K562 (cell line): ENCODE data around the gene ARL8A. TPM values are rescaled to one million over a fixed set of nuclear protein-coding genes. Genes with fewer than 3 reads are reported as not detected.

Experiments used
- ATAC-seq: fragments of 200-7000 bp; cut with Tn5 transposase; 3 replicates; pipeline ENCODE4 v1.9.1; 2020; ENCODE audit warnings: moderate library complexity
- BruUV-seq: library from RNA; stranded (reverse); fragments of 400-500 nt; replicated peaks from 2 replicates; lab custom pipeline; 2021; lab: Mats Ljungman, UMichigan
- CTCF ChIA-PET: fragments of 300-600 bp; formaldehyde crosslinking; extraction: SDS; loops from one replicate; lab custom pipeline; 2021; ENCODE audit warnings: low intra/inter-chr PET ratio; lab: Yijun Ruan, JAX
- POLR2A ChIA-PET: fragments of 300-600, 350-650 bp; sonication (Branson Sonifier 250); formaldehyde crosslinking; extraction: SDS; loops from one replicate; lab custom pipeline; 2021; ENCODE audit warnings: antibody characterized with exemption, inconsistent platforms; lab: Yijun Ruan, JAX
- DNase-seq, 4 experiments: peaks; one replicate each; pipeline versions ENCODE4 v3.0.0 to v3.0.0-alpha.2; 2011 to 2018; ENCODE audit warnings: low spot score in 3 of 4, mixed read lengths in 3 of 4; ENCODE audit errors: extremely low read depth in 1 of 4
- FAIRE-seq: peaks from 2 replicates; lab custom pipeline; 2011; peaks lifted over from hg19 to GRCh38; lab: Jason Lieb, UNC
- H2AFZ ChIP-seq: 2 replicates; pipeline ENCODE4 v1.6.0; 2011; ENCODE audit warnings: low read depth, low read length, control low read depth, inconsistent platforms
- H3K27ac ChIP-seq: fragments of 200-600 bp; 3 replicates; pipeline ENCODE4 v1.8.0; 2011; ENCODE audit warnings: low read depth, mild to moderate bottlenecking, control low read depth, inconsistent platforms, low read length, moderate library complexity, mixed read lengths; ENCODE audit errors: extremely low read depth
- H3K27me3 ChIP-seq, 2 experiments: fragments of 300-600 bp in 1 of 2; 2 replicates in 1 of 2; 3 replicates in 1 of 2; pipeline versions ENCODE4 v1.6.0 to v1.8.0; 2011; ENCODE audit warnings: inconsistent platforms in 2 of 2, low read length in 2 of 2, mild to moderate bottlenecking in 1 of 2, mixed read lengths in 1 of 2, moderate library complexity in 1 of 2; ENCODE audit not compliant: control insufficient read depth in 2 of 2, insufficient read depth in 2 of 2
- H3K36me3 ChIP-seq: fragments of 300-600 bp; 3 replicates; pipeline ENCODE4 v1.8.0; 2011; ENCODE audit warnings: mild to moderate bottlenecking, low read length, inconsistent platforms; ENCODE audit not compliant: control insufficient read depth, insufficient read depth
- H3K4me1 ChIP-seq, 2 experiments: fragments of 200-600 bp in 1 of 2; replicated peaks in 1 of 2; 2 replicates in 1 of 2; 3 replicates in 1 of 2; pipeline versions ENCODE4 v1.5.1 to v1.8.0; 2011; ENCODE audit warnings: inconsistent platforms in 2 of 2, low read length in 2 of 2, mild to moderate bottlenecking in 1 of 2, mixed read lengths in 1 of 2, moderate library complexity in 1 of 2; ENCODE audit not compliant: control insufficient read depth in 2 of 2, insufficient read depth in 2 of 2
- H3K4me2 ChIP-seq: 2 replicates; pipeline ENCODE4 v1.6.1; 2011; ENCODE audit warnings: low read length, control low read depth, inconsistent platforms, mixed read lengths; ENCODE audit not compliant: insufficient read depth
- H3K4me3 ChIP-seq: fragments of 200-600 bp; sonication (generic), shearing (Covaris generic); 2 replicates; pipeline ENCODE4 v1.5.1; 2016; ENCODE audit warnings: control low read depth, inconsistent platforms
- H3K79me2 ChIP-seq: fragments of 200-600 bp; 3 replicates; pipeline ENCODE4 v1.8.0; 2011; ENCODE audit warnings: low read length, inconsistent platforms; ENCODE audit not compliant: control insufficient read depth, insufficient read depth
- H3K9ac ChIP-seq, 2 experiments: 2 replicates each; pipeline versions ENCODE4 v1.6.0 to v1.6.1; 2011; ENCODE audit warnings: low read depth in 2 of 2, low read length in 2 of 2, control low read depth in 1 of 2, inconsistent platforms in 1 of 2, mild to moderate bottlenecking in 1 of 2, mixed read lengths in 1 of 2; ENCODE audit not compliant: insufficient read depth in 1 of 2
- H3K9me1 ChIP-seq: one replicate; pipeline ENCODE4 v1.6.0; 2011; ENCODE audit warnings: inconsistent platforms, mild to moderate bottlenecking, low read length, moderate library complexity; ENCODE audit not compliant: control insufficient read depth, insufficient read depth
- H3K9me3 ChIP-seq: replicated peaks from 2 replicates; pipeline ENCODE4 v1.5.1; 2011; ENCODE audit warnings: low read depth, low read length, inconsistent platforms; ENCODE audit not compliant: control insufficient read depth, insufficient read depth
- H4K20me1 ChIP-seq: replicated peaks from 2 replicates; pipeline ENCODE4 v1.6.1; 2011; ENCODE audit warnings: low read length, inconsistent platforms, mixed read lengths; ENCODE audit not compliant: control insufficient read depth, insufficient read depth
- CTCF ChIP-seq, 3 experiments: IDR thresholded peaks in 2 of 3; conservative IDR thresholded peaks in 1 of 3; 2 replicates each; pipeline ENCODE4 v1.5.1; 2011 to 2012; ENCODE audit warnings: low read length in 3 of 3, mild to moderate bottlenecking in 3 of 3, control low read depth in 2 of 3, improper control_type of control experiment in 1 of 3, inconsistent platforms in 1 of 3, low read depth in 1 of 3, mixed read lengths in 1 of 3, moderate library complexity in 1 of 3; ENCODE audit not compliant: insufficient read depth in 2 of 3
- MYNN ChIP-seq, 2 experiments: sonication (generic); formaldehyde crosslinking in 1 of 2; IDR thresholded peaks; 2 replicates each; pipeline versions ENCODE4 v1.5.0 to v1.6.1; 2016 to 2020; ENCODE audit warnings: antibody characterized with exemption in 1 of 2, missing genetic modification reagents in 1 of 2
- NR3C1 ChIP-seq: sonication (generic); formaldehyde crosslinking; IDR thresholded peaks from 2 replicates; pipeline ENCODE4 v1.8.1; 2022; ENCODE audit warnings: missing genetic modification reagents
- POLR2A ChIP-seq: fragments of 450-650 bp; conservative IDR thresholded peaks from 2 replicates; pipeline ENCODE4 v1.6.1; 2016
- RB1 ChIP-seq: fragments of 450-650 bp; IDR thresholded peaks from 2 replicates; pipeline ENCODE4 v1.6.1; 2017; ENCODE audit warnings: low read depth, mild to moderate bottlenecking
- STAG1 ChIP-seq: sonication (generic); formaldehyde crosslinking; IDR thresholded peaks from 2 replicates; pipeline ENCODE4 v1.5.0; 2020; ENCODE audit warnings: missing genetic modification reagents, borderline replicate concordance
- TAF15 ChIP-seq: fragments of 200-400 bp; formaldehyde crosslinking; IDR thresholded peaks from 2 replicates; pipeline ENCODE4 v1.6.1; 2017; ENCODE audit warnings: mild to moderate bottlenecking, low read depth, low read length, moderate library complexity
- TEAD4 ChIP-seq, 2 experiments: sonication (generic) in 1 of 2; formaldehyde crosslinking in 1 of 2; IDR thresholded peaks; 2 replicates each; pipeline versions ENCODE4 v1.6.1 to v1.8.0; 2012 to 2022; ENCODE audit warnings: borderline replicate concordance in 1 of 2, inconsistent platforms in 1 of 2, low read length in 1 of 2, mild to moderate bottlenecking in 1 of 2, missing genetic modification reagents in 1 of 2
- TRIM25 ChIP-seq: fragments of 450-650 bp; IDR thresholded peaks from 2 replicates; pipeline ENCODE4 v1.7.0; 2016; ENCODE audit warnings: borderline replicate concordance
- ZNF639 ChIP-seq, 2 experiments: fragments of 200-800 bp in 1 of 2; sonication (Bioruptor generic) in 1 of 2; sonication (generic) in 1 of 2; formaldehyde crosslinking in 1 of 2; IDR thresholded peaks in 1 of 2; conservative IDR thresholded peaks in 1 of 2; 2 replicates each; pipeline versions ENCODE4 v1.5.0 to v1.6.1; 2016 to 2020; ENCODE audit warnings: missing compliant biosample characterization in 1 of 2, missing genetic modification characterization in 1 of 2, missing genetic modification reagents in 1 of 2
- WGBS: fragments of 100-300 bp; shearing (Covaris generic); methylation state at CpG from one replicate; pipeline ENCODE4 v1.1.6; 2016; ENCODE audit warnings: low coverage, mixed read lengths; ENCODE audit not compliant: insufficient coverage; ENCODE audit errors: missing lambda C conversion rate; 5-methylcytosine and 5-hydroxymethylcytosine counted together
- in situ Hi-C: fragments of 300-500 bp; cut with MboI; formaldehyde crosslinking; loops from 4 replicates; pipeline ENCODE4 v1.15.0; 2018; ENCODE audit warnings: inconsistent platforms, mixed read lengths
- intact Hi-C: fragments of 100-400 bp; cut with micrococcal nuclease; formaldehyde crosslinking; loops from 2 replicates; pipeline ENCODE4 v1.14.2; 2022
- polyA plus RNA-seq, 8 experiments: library from polyadenylated mRNA; depleted of rRNA in 4 of 8; stranded (reverse) in 5 of 8; unstranded in 3 of 8; fragments of >200 nt; fragmentation: Nextera tagmentation in 2 of 8; fragmentation: Illumina TruSeq in 1 of 8; extraction: Ambion mirVana in 2 of 8; extraction: Trizol in 1 of 8; gene quantifications; 2 replicates each; pipeline versions ENCODE4 v1.2.1 to v1.2.3, GENCODE V29; 2011 to 2014; ENCODE audit warnings: inconsistent platforms in 1 of 8, missing spikeins in 1 of 8
- total RNA-seq, 7 experiments: library from RNA; depleted of rRNA in 6 of 7; stranded (reverse); fragments of >200 nt in 6 of 7; fragmentation: Illumina TruSeq in 2 of 7; extraction: Trizol in 2 of 7; gene quantifications; 2 replicates each; pipeline versions ENCODE4 v1.2.1 to v1.2.3, GENCODE V29; 2011 to 2021; ENCODE audit warnings: low replicate concordance in 1 of 7

Gene ARL8A
- total and polyA plus RNA-seq, 9 of the 15 experiments (the other 6 are each of a cell fraction or from before 2014, with no cell fraction given), result 0.17 to 27.3 (median 15.6) TPM

- no peak overlapping the region for H3K4me2 ChIP-seq
- FAIRE-seq, result peak; percentile 88
- POLR2A ChIA-PET, result interaction anchor here (0.6 to 1.6 kb wide), 5 partner anchors 10 to 531 kb away, joined by 3 to 5 read pairs (median 4); no protein-coding TSS in a partner anchor
- no peak for TF ChIP-seq POLR2A
- TF ChIP-seq TRIM25, result no peak
- TF ChIP-seq MYNN (IDR thresholded peaks at IDR 0.05), result 0 out of 2 replicates have a peak, but pooled peaks have one; percentile 18
- TF ChIP-seq MYNN (CRISPR knock-in tag; IDR thresholded peaks at IDR 0.05), result no peak
- peak; percentile 66 to 86 (median 76) for TF ChIP-seq CTCF (IDR thresholded peaks at IDR 0.05 in 2 of 3, conservative IDR thresholded peaks at IDR 0.05 in 1 of 3; ENCODE audit: insufficient read depth in 2 of 3, low read depth in 1 of 3, low read length in 3 of 3)
- no peak for TF ChIP-seq TAF15
- no peak for TF ChIP-seq ZNF639 (CRISPR knock-in tag; conservative IDR thresholded peaks at IDR 0.05 in 1 of 2, IDR thresholded peaks at IDR 0.05 in 1 of 2)
- TF ChIP-seq TEAD4 (IDR thresholded peaks at IDR 0.05; ENCODE audit: low read length), result 0 out of 2 replicates have a peak, but pooled peaks have one; percentile 24
- TF ChIP-seq TEAD4 (CRISPR knock-in tag; IDR thresholded peaks at IDR 0.05; ENCODE audit: borderline replicate concordance), result no peak
- TF ChIP-seq STAG1 (CRISPR knock-in tag), result peak; percentile 41; the same call in 1 of the 2 replicates
- no peak for TF ChIP-seq NR3C1 (CRISPR knock-in tag)
- TF ChIP-seq RB1, result peak; percentile 44; the same call in 1 of the 2 replicates
These were observed 44.7 kb upstream of the ARL8A start for GRCh38 chr1:202189001-202189790.

More at GRCh38 chr1:202189001-202189790, 44.7 kb upstream of the ARL8A start:
- no TSS peak for BruUV-seq
- no peak overlapping the region for H2AFZ ChIP-seq
- in situ Hi-C loops (no loop called here), intact Hi-C loops (loop anchor here (2.0 kb wide), 1 partner anchor 530 kb away; no protein-coding TSS in a partner anchor)
- H4K20me1 ChIP-seq, result peaks cover 16% of the 10 kb centered on the region; the same call in 1 of the 2 replicates
- H3K9me1 ChIP-seq, result peaks cover 3% of the 10 kb centered on the region
- peaks cover 8 to 13% of the 10 kb centered on the region in 2 experiments; a peak in 4 of 5 replicates for H3K27me3 ChIP-seq
- H3K36me3 ChIP-seq, result no peaks in the 10 kb centered on the region
- H3K9ac ChIP-seq, result no peak overlapping the region
- CTCF ChIA-PET, result interaction anchor here (0.6 to 1.8 kb wide), 2 partner anchors 119 to 126 kb away, joined by 3 to 16 read pairs; no protein-coding TSS in a partner anchor
- peaks cover 2 to 29% of the 10 kb centered on the region in 2 experiments; a peak in 4 of 5 replicates for H3K4me1 ChIP-seq
- 43% methylated on average over 20 of the region's 20 CpGs for WGBS
- ATAC-seq (peak; percentile 83), DNase-seq (peak; percentile 75 to 89 (median 77))
- H3K79me2 ChIP-seq, result no peaks in the 10 kb centered on the region
- no peaks in the 10 kb centered on the region for H3K9me3 ChIP-seq
- no peak overlapping the region for H3K4me3 ChIP-seq
- H3K27ac ChIP-seq, result no peak overlapping the region
